GM08714 (cell line): Measurements from ENCODE around the gene DLGAP1.
A peak's percentile ranks its signal among the peaks of the same experiment; 100 is the strongest.

Experiments used
- H3K4me3 ChIP-seq: fragments of 200-500 bp; sonication (Bioruptor generic); 2 replicates; pipeline ENCODE4 v1.5.1; 2014; ENCODE audit warnings: mild to moderate bottlenecking, low read length, inconsistent platforms
- ZNF274 ChIP-seq: IDR thresholded peaks from 2 replicates; pipeline ENCODE4 v1.6.1; 2012; ENCODE audit warnings: mild to moderate bottlenecking, low read depth, low read length

DLGAP1 gene

DNA sequence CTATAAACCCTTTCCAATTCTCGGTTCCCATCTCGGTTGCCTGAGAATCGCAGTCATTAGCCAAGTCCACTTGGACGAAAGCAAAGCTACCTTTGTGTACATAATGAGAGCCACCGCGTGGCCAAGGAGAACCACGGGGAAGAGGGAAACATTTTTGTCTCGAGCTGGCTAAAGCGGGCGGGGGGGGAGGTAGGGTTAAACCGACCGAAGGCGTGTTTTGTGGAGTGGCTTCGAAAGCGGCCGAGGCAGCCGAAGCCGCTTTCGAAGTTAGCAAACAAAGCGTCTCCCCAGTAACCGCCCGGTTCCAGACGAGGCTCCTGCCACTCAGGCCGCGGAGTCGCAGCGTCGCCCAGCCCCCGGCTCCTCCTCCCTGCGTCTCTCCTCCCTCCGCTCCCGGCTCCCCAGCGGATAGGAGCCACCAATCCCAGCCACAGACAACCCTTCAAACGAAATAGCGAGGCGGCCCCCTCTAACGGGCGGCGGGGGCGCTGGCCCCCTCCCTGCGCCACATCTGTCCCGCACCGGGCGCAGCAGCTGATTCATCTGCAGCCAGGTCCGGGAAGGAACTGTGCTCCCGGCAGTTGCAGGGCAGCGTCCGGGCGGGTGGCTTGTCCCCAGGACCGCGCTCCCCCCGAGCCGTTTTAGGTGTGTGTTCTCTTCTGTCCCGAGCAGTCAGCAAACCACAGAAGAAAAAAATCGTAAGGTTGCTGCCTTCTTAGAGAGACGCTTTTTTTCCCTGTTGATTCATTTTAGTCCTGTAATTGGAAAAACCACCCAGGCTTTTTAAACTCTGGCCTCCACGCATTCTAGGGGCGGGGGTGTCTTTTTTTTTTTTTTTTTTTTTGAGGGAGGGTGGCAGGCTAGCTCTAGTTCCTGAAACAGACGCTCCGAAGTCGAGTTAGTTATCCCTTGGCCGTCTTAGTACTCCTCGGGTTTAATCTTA, 1006.9 kb downstream of the DLGAP1 start:
- peak overlapping the region; percentile 94 for H3K4me3 ChIP-seq
- no peak for TF ChIP-seq ZNF274

DNA sequence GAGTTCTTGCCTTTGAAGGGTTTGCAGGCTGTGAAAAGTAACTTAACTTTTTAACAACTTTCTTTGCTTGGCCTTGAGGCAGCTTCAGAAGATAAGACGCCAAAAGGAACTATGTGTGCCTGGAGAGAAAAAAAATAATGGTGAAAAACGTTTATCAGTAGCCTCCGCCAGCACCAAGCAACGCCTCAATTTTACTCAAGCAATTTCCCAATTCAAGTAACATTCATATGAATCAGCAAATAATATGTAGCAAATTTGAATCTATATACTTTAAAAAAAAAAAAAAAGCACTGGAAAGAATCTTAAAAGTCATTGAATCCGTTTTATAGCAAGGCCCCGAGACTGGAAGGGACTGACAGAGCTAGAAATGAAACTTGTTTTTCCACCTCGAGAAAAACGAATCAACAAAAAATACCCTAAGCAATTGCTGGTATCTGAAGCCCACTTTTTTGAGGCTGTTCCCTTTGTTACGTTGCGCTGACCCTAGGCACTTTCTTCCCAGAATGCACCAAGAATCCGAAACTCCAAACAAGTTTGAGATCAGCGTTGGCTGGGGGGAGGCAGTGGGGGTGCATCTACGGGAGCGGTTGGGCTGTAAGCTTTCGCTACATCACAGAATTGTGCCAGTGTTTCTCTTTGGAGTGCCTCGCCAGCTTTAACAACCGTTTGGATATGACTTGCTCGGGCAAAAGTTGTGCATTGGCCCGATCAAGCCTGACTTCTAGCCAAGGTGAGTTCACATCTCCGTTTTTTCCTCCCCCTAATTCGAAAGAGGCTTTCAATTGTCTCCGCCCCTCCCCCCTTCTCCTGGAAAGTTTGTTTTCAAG, 1007.8 kb downstream of the DLGAP1 start:
- TF ChIP-seq ZNF274 = no peak
- H3K4me3 ChIP-seq = peak overlapping the region; percentile 94
